Smooth muscle cell of the umbilical artery (primary cell): ENCODE results near the gene BET1. TPM values are rescaled to one million over a fixed set of nuclear protein-coding genes. Genes with fewer than 3 reads are reported as not detected.

ENCODE experiments used
- total RNA-seq: library from RNA; depleted of rRNA; stranded (reverse); fragments of >200 nt; gene quantifications from 2 replicates; pipeline ENCODE4 v1.2.3, GENCODE V29; 2014

BET1 gene
- 50.1 and 63.0 TPM in 2 replicates for total RNA-seq

GRCh38 chr7:94004024-94004951 is at the start of gene BET1:
Gene BET1 (minus strand): TSS chr7:94004355. CDS start chr7:94004216, 139 bp downstream.

Other genes starting within 250 kb of the BET1 start
- gene TFPI2, start 113.6 kb downstream of the BET1 start, total RNA-seq = 649 and 876 TPM in 2 replicates
- gene GNGT1, start 97.8 kb downstream of the BET1 start, total RNA-seq = not detected in 2 replicates
- 26.1 and 27.0 TPM in 2 replicates for gene GNG11, start 82.6 kb downstream of the BET1 start, total RNA-seq